GM18861 (cell line): ENCODE data around the gene F7.

Source experiments
- ATAC-seq: cut with Tn5 transposase; IDR thresholded peaks from one replicate; pipeline ENCODE4 v1.9.1; 2021; ENCODE audit not compliant: unreplicated experiment

F7 gene

DNA sequence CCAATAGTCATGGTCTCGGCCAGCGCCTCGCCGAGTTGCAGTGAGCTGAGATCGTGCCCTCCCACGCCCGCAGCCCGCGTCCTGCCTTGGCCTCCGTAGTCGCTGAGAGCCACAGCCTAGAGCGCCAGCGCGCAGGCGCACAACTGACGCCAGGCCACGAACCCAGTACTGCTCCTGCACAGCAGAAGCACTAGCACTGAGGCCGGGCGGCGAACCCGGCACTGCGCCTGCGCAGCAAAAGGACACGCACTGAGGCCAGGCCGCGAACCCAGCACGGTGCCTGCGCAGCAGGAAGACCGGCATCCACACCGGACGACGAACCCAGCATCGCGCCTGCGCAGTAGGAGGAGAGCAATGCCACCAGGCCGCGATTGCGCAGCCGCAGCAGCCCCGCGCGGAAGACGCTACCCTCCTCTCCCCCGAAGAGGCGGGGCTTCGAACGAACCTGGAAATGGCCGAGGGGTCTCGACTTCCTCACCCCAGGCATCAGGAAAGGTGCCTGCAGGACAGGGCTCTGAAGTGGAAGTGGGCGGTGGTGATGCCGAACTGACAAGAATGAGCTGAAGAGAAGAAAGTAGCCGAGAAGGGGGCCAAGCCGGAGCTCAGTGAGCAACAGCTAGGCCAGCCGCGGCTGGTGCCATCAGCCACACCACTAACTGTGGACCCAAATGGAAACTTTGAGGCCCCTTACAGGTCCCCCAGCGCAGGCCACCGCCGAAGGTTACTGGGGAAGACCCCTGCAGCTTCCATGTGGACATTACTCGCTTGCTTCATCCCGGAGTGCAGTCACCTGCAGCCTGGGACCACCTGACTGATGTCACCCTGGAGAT lies 24.5 kb downstream of the F7 start:
- ATAC-seq = no peak

GRCh38 chr13:113135281-113135760 lies 29.7 kb downstream of the F7 start:
- ATAC-seq = no peak

- no peak for ATAC-seq
Observed at GRCh38 chr13:113137691-113138298, 32.2 kb downstream of the F7 start.

GRCh38 chr13:113138792-113139551 lies 33.4 kb downstream of the F7 start:
- no peak for ATAC-seq

DNA sequence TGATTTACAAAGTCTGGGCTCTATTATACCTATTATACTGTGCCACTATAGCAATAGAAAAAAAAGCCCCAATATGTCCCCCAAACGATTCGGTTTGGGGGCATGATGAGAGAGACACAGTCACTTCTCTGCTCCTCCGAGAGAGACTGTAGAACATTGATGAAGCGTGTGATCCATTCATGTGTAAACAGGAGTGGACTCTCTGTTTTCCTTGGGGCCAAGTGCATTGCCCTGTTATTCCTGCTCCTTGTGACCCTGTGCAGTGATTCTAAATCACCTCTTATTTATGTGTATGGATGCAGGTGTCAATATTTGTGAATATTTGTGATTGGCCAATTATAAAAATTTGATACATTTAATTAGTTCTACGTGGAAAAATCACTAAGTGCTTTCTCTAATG lies 34.0 kb downstream of the F7 start:
- ATAC-seq = no peak

DNA sequence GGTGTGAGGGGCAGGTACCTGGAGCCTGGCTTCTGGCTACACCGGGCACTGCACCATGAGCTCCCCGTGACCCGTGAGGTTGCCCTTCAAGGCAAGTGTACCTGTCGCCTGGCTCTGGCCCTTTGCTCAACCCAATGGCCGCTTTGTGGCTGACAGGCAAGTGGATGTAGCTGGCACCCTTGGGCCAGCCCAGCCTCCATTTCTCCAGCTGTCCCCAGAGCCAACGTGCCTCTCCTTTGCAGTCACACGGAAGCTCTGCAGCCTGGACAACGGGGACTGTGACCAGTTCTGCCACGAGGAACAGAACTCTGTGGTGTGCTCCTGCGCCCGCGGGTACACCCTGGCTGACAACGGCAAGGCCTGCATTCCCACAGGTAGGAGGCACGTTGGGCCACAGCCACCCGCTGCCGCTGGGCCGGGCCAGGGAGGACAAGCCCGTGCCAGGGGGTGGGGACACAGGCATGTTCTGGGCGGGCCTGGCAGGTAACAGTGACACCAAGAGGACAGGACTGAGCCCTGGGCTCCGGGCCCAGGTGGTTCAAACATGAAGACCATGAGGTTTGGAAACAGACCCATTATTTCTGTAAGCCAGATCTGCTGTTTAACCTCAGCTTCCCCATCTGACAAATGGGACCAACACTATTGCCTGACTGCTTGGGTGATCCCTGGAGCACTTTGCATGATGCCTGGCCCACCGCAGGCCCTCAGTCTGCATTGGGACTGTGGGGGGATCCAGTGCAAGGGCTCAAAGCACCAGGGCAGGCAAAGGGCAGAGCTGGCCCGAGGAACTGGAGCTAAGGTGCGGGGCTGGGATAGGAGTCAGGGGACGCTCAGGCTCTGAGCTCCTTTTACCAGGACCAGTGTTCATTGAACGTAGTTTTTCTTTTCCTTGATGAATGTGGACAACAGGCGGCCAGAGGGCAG lies 35.3 kb downstream of the F7 start:
- no peak for ATAC-seq

- no peak for ATAC-seq
Observed at GRCh38 chr13:113141601-113141970, 36.0 kb downstream of the F7 start.

DNA sequence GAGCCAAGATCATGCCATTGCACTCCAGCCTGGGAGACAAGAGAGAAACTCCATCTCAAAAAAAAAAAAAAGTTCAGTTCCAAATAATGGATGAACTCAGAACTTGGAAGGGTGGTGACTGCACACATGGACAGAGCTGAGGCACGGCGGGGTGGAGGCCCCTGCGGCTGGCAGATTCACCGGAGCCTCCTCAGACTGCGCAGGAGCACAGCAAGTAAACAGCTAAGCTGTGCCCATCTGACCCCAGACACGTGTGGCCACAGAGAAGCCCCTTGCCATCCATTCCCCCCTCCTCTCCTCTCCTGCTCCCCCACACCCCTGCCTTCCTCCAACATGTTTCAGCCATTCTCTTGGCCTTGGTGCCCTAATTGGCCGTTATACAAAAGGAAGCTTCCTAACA lies 37.3 kb downstream of the F7 start:
- ATAC-seq = no peak

GRCh38 chr13:113143466-113144254 lies 38.1 kb downstream of the F7 start:
- ATAC-seq = no peak

DNA sequence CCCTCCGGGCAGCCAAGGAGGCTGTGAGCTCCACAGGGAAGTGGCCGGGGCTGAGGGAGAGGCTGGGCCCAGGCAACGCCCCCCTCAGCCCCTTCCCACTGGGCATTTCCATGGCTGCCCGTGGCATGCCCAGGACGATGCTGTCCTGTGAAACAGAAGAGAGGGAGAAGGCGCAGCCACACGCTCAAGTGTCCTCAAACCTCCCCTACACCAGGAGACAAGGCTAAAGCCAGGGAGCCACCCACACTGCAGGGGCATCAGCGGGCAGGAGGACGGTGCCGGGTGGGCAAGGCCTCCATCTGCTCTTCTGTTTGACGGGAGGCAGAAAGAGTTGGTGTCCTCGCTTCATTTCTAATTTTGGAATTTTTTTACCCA lies 38.7 kb downstream of the F7 start:
- no peak for ATAC-seq

GRCh38 chr13:113145496-113145895 lies 39.9 kb downstream of the F7 start:
- no peak for ATAC-seq

DNA sequence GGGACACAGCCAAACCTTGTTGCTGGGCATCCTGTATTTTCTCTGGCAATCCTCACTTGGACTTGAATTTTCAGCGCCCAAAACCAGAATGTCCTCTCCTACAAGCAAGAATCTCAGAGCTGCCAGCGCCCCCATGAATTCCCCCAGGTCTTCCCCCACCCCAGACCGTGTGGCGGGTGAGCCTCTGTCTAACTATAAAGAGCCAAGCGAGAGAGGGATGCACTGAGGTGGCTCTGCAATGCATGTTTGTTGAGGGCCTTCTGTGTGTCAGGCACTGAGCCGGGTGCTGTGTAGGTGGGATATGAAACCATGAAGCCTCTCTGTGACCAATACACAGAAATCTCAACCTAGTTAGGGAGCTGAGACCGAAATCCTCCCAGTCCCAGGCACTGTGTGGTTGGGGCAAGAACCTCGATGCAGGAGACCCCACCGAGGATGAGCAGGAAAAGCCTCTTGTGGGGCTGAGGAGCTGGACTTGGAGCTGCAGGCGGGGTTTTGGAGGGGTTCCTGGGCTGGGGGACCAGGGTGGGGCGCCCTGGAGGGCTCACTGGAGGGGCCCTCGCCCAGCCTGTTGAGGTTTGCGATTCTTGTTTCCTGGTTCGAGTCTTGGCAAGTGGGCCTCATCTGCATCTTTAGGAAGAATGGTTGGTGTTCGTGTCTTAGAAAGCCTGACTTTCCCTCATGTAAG lies 40.5 kb downstream of the F7 start:
- ATAC-seq = no peak

DNA sequence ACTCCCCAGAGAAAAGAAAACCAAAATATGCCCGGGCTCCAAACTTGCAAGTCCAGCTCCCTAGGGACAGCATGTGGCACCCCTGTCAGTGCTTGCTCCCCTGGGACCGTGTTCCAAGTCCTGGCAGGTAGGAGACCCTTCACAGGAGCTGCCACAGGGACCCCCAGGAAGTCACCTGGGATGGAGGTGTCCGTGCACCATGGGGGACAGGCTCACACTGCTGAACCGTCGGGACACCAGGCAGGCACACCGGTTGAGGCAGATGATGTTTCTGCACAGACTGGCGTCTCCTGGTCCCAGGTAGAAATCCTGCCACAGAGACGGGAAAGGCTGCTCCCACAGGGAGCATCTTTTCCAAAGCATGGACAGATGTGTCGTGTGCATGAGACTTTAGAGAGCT lies 41.2 kb downstream of the F7 start:
- no peak for ATAC-seq

DNA sequence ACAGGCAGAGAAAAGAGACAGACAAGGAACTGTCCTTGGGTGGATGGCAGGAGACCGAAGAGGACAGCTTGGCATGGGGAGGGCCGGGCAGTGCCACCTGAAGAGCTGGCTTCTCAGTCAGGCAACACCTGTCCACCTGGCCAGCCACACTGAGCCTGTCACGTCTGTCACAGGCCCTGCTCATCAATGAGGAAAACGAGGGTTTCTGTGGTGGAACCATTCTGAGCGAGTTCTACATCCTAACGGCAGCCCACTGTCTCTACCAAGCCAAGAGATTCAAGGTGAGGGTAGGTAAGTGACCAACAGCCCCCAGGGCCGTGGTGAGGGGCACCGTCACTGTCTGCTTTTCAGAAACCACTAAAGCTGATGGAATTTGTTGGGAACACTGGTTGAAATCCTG lies 41.6 kb downstream of the F7 start:
- no peak for ATAC-seq

- ATAC-seq = no peak
Observed at GRCh38 chr13:113148407-113148806, 42.8 kb downstream of the F7 start.

GRCh38 chr13:113148940-113149503 lies 43.4 kb downstream of the F7 start:
- ATAC-seq = no peak

DNA sequence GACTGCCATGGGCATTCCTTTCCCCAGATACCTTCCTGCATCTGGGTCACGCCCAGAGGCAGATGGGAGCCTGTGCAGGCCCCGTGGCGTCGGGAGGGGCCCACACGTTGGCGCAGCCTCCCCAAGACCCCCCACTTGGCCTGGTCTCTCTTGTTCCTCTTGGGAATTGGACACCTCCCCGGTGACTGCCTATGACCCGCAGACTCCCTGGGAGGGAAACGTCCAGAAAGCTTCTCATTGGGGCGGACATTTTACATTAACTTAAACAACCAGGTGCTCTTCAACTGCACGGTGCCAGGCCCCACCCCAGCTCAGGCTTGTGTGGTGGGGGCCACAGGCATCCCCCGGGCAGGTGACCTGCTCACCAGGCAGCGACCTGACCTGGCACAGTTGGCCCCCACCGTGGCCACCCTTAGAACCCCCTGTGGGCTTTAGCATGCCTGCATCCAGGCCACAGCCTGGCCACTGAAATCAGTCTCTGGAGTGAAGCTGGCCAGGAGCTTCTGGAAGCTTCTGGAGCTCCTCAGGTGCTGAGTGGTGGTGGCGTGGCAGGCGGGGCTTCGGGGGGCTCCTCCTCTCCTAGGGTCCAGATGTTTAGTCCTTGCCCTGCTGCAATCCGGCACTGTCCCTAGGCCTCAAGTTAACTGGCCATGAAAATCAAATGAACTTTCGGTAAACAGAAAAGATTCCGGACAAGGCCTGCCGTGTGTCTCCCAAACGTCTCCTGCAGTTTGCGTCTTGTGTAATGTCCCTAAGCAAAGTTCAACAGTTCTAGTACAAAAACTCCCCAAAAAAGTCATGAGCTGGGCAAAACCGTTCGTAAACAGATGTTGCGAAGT lies 44.3 kb downstream of the F7 start:
- no peak for ATAC-seq
